ENCODE data around the gene CREB5.

Gene CREB5

DNA sequence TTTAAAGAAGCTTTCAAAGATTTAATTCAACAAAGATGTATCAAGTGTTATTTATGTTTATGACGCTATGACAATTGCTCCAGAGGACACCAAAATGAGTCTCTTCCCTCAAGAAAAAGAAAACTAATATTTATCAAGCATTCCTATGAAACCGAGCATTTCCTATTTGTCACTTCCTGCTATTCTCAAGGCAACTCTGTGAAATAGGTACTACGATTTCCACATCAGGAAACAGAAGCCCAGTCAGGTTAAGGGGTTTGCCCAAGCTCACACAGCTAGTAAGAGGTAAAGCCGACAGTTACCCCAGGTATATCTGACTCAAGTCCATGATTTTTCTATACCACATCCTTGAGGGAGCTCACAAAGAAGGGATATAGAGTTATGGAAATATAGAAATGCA, 459.9 kb downstream of the CREB5 start:
- no peak for DNase-seq

DNA sequence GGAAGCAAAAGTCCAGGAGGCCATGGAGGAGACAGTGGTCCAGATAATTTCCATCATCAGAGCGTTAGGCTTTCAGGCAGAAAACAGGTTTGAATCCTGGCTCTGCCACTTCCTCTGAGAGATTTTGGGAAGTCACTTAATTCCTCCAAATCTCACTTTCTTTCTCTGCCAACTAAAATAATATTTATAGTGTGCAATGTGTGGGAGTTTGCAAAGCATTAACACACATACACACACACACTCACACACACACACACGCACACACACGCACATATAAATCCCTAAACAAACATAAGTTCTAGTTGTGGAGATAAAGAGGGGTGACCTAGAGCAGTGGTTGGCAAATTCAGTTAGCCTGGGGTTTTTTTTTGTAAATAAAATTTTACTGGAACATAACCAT, 461.0 kb downstream of the CREB5 start:
- no peak for DNase-seq

DNA sequence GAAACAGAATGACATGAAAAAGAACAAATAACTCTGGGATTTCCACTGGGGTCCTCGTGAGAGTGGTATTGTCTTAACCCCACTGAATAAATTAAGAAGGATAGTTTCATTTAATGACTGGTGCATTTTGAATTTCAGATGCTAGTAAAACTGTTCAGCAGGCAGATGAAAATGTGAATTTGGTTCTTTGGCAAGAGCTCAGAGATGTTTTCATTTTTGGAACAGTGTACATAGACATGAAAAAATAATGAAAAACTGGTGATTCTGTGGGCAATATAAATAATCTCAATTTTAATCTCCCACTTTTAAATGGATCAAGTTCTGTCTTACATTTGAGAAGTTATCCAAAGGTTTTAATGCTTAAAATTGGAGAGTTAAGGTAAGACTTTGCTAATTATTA, 461.7 kb downstream of the CREB5 start:
- DNase-seq: no peak
